H9 (cell line): ENCODE measurements around the gene CYTH3. TPM values are rescaled to one million over a fixed set of nuclear protein-coding genes. Genes with fewer than 3 reads are reported as not detected.

Experiments used
- DNase-seq: peaks from one replicate; pipeline ENCODE4 v3.0.0-alpha.2; 2017
- H2AFZ ChIP-seq: one replicate; pipeline ENCODE4 v1.6.1; 2013; ENCODE audit warnings: mild to moderate bottlenecking, low read length, control low read depth, moderate library complexity
- H2AK5ac ChIP-seq: 2 replicates; pipeline ENCODE4 v1.6.1; 2013; ENCODE audit warnings: low read length, control low read depth, mixed read lengths; ENCODE audit not compliant: insufficient read length
- H2BK120ac ChIP-seq: one replicate; pipeline ENCODE4 v1.6.1; 2013; ENCODE audit warnings: low read depth, mild to moderate bottlenecking, low read length, control low read depth, inconsistent platforms; ENCODE audit not compliant: poor library complexity, severe bottlenecking
- H2BK12ac ChIP-seq: 2 replicates; pipeline ENCODE4 v1.6.1; 2013; ENCODE audit warnings: low read length, control low read depth, mixed read lengths, low read depth; ENCODE audit not compliant: insufficient read length
- H2BK15ac ChIP-seq: 2 replicates; pipeline ENCODE4 v1.6.1; 2013; ENCODE audit warnings: low read depth, low read length, control low read depth
- H2BK20ac ChIP-seq: one replicate; pipeline ENCODE4 v1.6.1; 2013; ENCODE audit warnings: low read depth, mild to moderate bottlenecking, low read length, control low read depth, inconsistent platforms; ENCODE audit not compliant: poor library complexity, severe bottlenecking
- H2BK5ac ChIP-seq: 2 replicates; pipeline ENCODE4 v1.6.1; 2013; ENCODE audit warnings: low read length, control low read depth, mixed read lengths; ENCODE audit not compliant: insufficient read length
- H3K14ac ChIP-seq: 2 replicates; pipeline ENCODE4 v1.6.1; 2013; ENCODE audit warnings: low read length, control low read depth; ENCODE audit not compliant: insufficient read depth
- H3K18ac ChIP-seq: 2 replicates; pipeline ENCODE4 v1.6.1; 2013; ENCODE audit warnings: low read depth, mild to moderate bottlenecking, mixed read lengths, low read length, control low read depth; ENCODE audit not compliant: insufficient read length
- H3K23ac ChIP-seq: 2 replicates; pipeline ENCODE4 v1.6.1; 2013; ENCODE audit warnings: low read length, control low read depth, mixed read lengths, low read depth; ENCODE audit not compliant: insufficient read length
- H3K23me2 ChIP-seq: 2 replicates; pipeline ENCODE4 v1.6.1; 2013; ENCODE audit warnings: low read depth, mild to moderate bottlenecking, mixed read lengths, low read length, control low read depth; ENCODE audit not compliant: insufficient read length, poor library complexity, severe bottlenecking
- H3K27ac ChIP-seq: 2 replicates; pipeline ENCODE4 v1.5.1; 2013; ENCODE audit warnings: low read length, control low read depth, mixed read lengths, low read depth; ENCODE audit not compliant: insufficient read length
- H3K27me3 ChIP-seq: 2 replicates; pipeline ENCODE4 v1.6.1; 2013; ENCODE audit warnings: low read length, control low read depth, inconsistent platforms; ENCODE audit not compliant: insufficient read depth
- H3K4ac ChIP-seq: 2 replicates; pipeline ENCODE4 v1.6.1; 2013; ENCODE audit warnings: low read depth, mild to moderate bottlenecking, control low read depth, inconsistent platforms, low read length, moderate library complexity
- H3K4me1 ChIP-seq: 2 replicates; pipeline ENCODE4 v1.6.1; 2013; ENCODE audit warnings: low read length, control low read depth, inconsistent platforms; ENCODE audit not compliant: insufficient read depth
- H3K4me2 ChIP-seq: 2 replicates; pipeline ENCODE4 v1.6.1; 2013; ENCODE audit warnings: low read length, control low read depth, mixed read lengths; ENCODE audit not compliant: insufficient read length, insufficient read depth
- H3K56ac ChIP-seq: 2 replicates; pipeline ENCODE4 v1.6.1; 2013; ENCODE audit warnings: low read depth, mild to moderate bottlenecking, mixed read lengths, low read length, control low read depth; ENCODE audit not compliant: insufficient read length
- H3K79me1 ChIP-seq: 2 replicates; pipeline ENCODE4 v1.6.1; 2013; ENCODE audit warnings: low read depth, mild to moderate bottlenecking, moderate library complexity, low read length, control low read depth, inconsistent platforms; ENCODE audit not compliant: insufficient read depth, poor library complexity, severe bottlenecking
- H3K79me2 ChIP-seq: 2 replicates; pipeline ENCODE4 v1.6.1; 2013; ENCODE audit warnings: low read length, control low read depth, inconsistent platforms; ENCODE audit not compliant: insufficient read depth
- H3K9ac ChIP-seq: 2 replicates; pipeline ENCODE4 v1.6.1; 2013; ENCODE audit warnings: low read length, control low read depth, mixed read lengths; ENCODE audit not compliant: insufficient read length; ENCODE audit errors: extremely low read depth
- H3K9me3 ChIP-seq: one replicate; pipeline ENCODE4 v1.6.1; 2013; ENCODE audit warnings: low read depth, low read length, inconsistent platforms; ENCODE audit not compliant: control insufficient read depth
- H3T11ph ChIP-seq: one replicate; pipeline ENCODE4 v1.6.1; 2013; ENCODE audit warnings: mild to moderate bottlenecking, low read length, control low read depth, inconsistent platforms
- H4K20me1 ChIP-seq: one replicate; pipeline ENCODE4 v1.6.1; 2013; ENCODE audit not compliant: control insufficient read depth, insufficient read length, insufficient read depth
- H4K5ac ChIP-seq: 2 replicates; pipeline ENCODE4 v1.6.1; 2013; ENCODE audit warnings: low read depth, mild to moderate bottlenecking, mixed read lengths, low read length, control low read depth; ENCODE audit not compliant: insufficient read length
- H4K8ac ChIP-seq: replicated peaks from 2 replicates; pipeline ENCODE4 v1.6.1; 2013; ENCODE audit warnings: low read length, control low read depth, mixed read lengths, low read depth; ENCODE audit not compliant: insufficient read length
- H4K91ac ChIP-seq: 2 replicates; pipeline ENCODE4 v1.6.1; 2013; ENCODE audit warnings: low read depth, mild to moderate bottlenecking, moderate library complexity, mixed read lengths, low read length, control low read depth; ENCODE audit not compliant: insufficient read length
- H3K27ac Mint-ChIP-seq, 3 experiments: 2 replicates in 2 of 3; 3 replicates in 1 of 3; pipeline ENCODE4 v1.8.0; 2020 to 2021; ENCODE audit warnings: mixed read lengths in 3 of 3, mild to moderate bottlenecking in 1 of 3, moderate library complexity in 1 of 3
- H3K27me3 Mint-ChIP-seq: 2 replicates; pipeline ENCODE4 v1.8.0; 2021; ENCODE audit warnings: low read depth, mild to moderate bottlenecking, moderate library complexity, mixed read lengths
- H3K36me3 Mint-ChIP-seq, 3 experiments: 2 replicates in 2 of 3; 3 replicates in 1 of 3; pipeline ENCODE4 v1.8.0; 2020 to 2021; ENCODE audit warnings: low read depth in 3 of 3, mixed read lengths in 3 of 3; ENCODE audit not compliant: insufficient read depth in 1 of 3
- H3K4me1 Mint-ChIP-seq, 2 experiments: 2 replicates each; pipeline ENCODE4 v1.8.0; 2020; ENCODE audit warnings: mixed read lengths in 2 of 2
- H3K4me3 Mint-ChIP-seq, 2 experiments: 2 replicates in 1 of 2; 3 replicates in 1 of 2; pipeline ENCODE4 v1.8.0; 2020 to 2021; ENCODE audit warnings: mild to moderate bottlenecking in 2 of 2, mixed read lengths in 2 of 2, moderate library complexity in 1 of 2
- H3K9me3 Mint-ChIP-seq, 2 experiments: 2 replicates in 1 of 2; 3 replicates in 1 of 2; pipeline ENCODE4 v1.8.0; 2020; ENCODE audit warnings: mild to moderate bottlenecking in 2 of 2, mixed read lengths in 2 of 2, moderate library complexity in 1 of 2
- WGBS: extraction: QIAGEN DNeasy Blood & Tissue Kit; methylation state at CpG from one replicate; pipeline ENCODE4 v1.1.7; 2013; ENCODE audit warnings: missing lambda C conversion rate, low lambda C conversion rate, mixed read lengths; ENCODE audit not compliant: insufficient read length; ENCODE audit errors: extremely low coverage; 5-methylcytosine and 5-hydroxymethylcytosine counted together
- total RNA-seq: library from RNA; stranded (reverse); gene quantifications from 2 replicates; pipeline ENCODE4 v1.2.1, GENCODE V29; 2021
- TF ChIP-seq, protein P1 (sequence below): fragments of 200-600 bp; sonication (generic); conservative IDR thresholded peaks from 3 replicates; pipeline ENCODE4 v1.8.0; 2021; ENCODE audit warnings: antibody characterized with exemption, mild to moderate bottlenecking

The CYTH3 gene
- total RNA-seq, 1 experiment from 2014 or later, result 12.3 TPM

DNA sequence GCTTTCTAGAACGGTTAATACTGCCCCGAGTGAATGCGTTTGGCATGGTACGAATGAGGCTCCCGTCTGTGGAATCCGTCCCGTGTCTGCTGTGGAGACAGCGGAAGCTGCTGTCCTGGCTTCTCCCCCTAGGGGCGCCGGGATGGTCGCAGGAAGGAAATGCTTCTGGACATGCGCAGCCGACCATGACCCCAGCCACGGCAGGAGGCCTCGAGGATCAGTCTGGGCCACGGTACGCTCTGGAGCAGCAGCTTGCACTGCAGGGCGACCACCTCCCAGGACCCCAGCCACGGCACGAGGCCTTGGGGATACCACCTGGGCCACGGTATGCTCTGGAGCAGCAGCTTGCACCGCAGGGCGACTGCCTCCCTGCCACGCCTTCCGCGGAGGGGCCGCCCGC lies 107.9 kb downstream of the CYTH3 start:
- no peaks in the 10 kb centered on the region for H3K9me3 Mint-ChIP-seq
- no peak overlapping the region for H3K4ac ChIP-seq
- no peak overlapping the region for H3K23ac ChIP-seq
- no peak overlapping the region for H3K4me2 ChIP-seq
- H3K14ac ChIP-seq, result no peak overlapping the region
- H2AK5ac ChIP-seq, result no peak overlapping the region
- H3K18ac ChIP-seq, result no peak overlapping the region
- no peak overlapping the region for H2BK120ac ChIP-seq
- TF ChIP-seq, protein P1, sequence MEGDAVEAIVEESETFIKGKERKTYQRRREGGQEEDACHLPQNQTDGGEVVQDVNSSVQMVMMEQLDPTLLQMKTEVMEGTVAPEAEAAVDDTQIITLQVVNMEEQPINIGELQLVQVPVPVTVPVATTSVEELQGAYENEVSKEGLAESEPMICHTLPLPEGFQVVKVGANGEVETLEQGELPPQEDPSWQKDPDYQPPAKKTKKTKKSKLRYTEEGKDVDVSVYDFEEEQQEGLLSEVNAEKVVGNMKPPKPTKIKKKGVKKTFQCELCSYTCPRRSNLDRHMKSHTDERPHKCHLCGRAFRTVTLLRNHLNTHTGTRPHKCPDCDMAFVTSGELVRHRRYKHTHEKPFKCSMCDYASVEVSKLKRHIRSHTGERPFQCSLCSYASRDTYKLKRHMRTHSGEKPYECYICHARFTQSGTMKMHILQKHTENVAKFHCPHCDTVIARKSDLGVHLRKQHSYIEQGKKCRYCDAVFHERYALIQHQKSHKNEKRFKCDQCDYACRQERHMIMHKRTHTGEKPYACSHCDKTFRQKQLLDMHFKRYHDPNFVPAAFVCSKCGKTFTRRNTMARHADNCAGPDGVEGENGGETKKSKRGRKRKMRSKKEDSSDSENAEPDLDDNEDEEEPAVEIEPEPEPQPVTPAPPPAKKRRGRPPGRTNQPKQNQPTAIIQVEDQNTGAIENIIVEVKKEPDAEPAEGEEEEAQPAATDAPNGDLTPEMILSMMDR, result peak; percentile 64
- H3K36me3 Mint-ChIP-seq, result peaks cover 2 to 21% (median 18%) of the 10 kb centered on the region in 3 experiments; a peak in 6 of 7 replicates
- no peaks in the 10 kb centered on the region for H3K9me3 ChIP-seq
- H2AFZ ChIP-seq, result no peak overlapping the region
- H3K27ac ChIP-seq, result no peak overlapping the region
- H3K27me3 Mint-ChIP-seq, result no peaks in the 10 kb centered on the region; the same call in none of the 2 replicates
- H3K27me3 ChIP-seq, result no peaks in the 10 kb centered on the region
- H4K8ac ChIP-seq, result no peak overlapping the region
- H3K56ac ChIP-seq, result no peak overlapping the region
- H4K20me1 ChIP-seq, result no peaks in the 10 kb centered on the region
- peak; percentile 74 for DNase-seq
- H3K9ac ChIP-seq, result no peak overlapping the region
- no peak overlapping the region for H3T11ph ChIP-seq
- no peak overlapping the region for H2BK5ac ChIP-seq
- H3K4me3 Mint-ChIP-seq, result no peak overlapping the region
- H4K91ac ChIP-seq, result no peak overlapping the region
- no peaks in the 10 kb centered on the region for H3K23me2 ChIP-seq
- H3K79me1 ChIP-seq, result no peaks in the 10 kb centered on the region
- no peak overlapping the region for H3K27ac Mint-ChIP-seq
- no peaks in the 10 kb centered on the region for H3K79me2 ChIP-seq
- no peak overlapping the region for H4K5ac ChIP-seq
- WGBS, result no CpG with 5 or more reads among the region's 28 CpGs
- H2BK20ac ChIP-seq, result no peak overlapping the region
- H3K4me1 Mint-ChIP-seq, result peaks cover 8 to 26% of the 10 kb centered on the region in 2 experiments; a peak in 3 of 4 replicates
- H3K4me1 ChIP-seq, result no peaks in the 10 kb centered on the region
- H2BK15ac ChIP-seq, result no peak overlapping the region
- no peak overlapping the region for H2BK12ac ChIP-seq
